ENCODE results near the gene RAB40C. TPM values are rescaled to one million over a fixed set of nuclear protein-coding genes. Genes with fewer than 3 reads are reported as not detected.

Gene RAB40C
- total and polyA plus RNA-seq, 8 donors = 17.6 to 101 (median 25.6) TPM

DNA sequence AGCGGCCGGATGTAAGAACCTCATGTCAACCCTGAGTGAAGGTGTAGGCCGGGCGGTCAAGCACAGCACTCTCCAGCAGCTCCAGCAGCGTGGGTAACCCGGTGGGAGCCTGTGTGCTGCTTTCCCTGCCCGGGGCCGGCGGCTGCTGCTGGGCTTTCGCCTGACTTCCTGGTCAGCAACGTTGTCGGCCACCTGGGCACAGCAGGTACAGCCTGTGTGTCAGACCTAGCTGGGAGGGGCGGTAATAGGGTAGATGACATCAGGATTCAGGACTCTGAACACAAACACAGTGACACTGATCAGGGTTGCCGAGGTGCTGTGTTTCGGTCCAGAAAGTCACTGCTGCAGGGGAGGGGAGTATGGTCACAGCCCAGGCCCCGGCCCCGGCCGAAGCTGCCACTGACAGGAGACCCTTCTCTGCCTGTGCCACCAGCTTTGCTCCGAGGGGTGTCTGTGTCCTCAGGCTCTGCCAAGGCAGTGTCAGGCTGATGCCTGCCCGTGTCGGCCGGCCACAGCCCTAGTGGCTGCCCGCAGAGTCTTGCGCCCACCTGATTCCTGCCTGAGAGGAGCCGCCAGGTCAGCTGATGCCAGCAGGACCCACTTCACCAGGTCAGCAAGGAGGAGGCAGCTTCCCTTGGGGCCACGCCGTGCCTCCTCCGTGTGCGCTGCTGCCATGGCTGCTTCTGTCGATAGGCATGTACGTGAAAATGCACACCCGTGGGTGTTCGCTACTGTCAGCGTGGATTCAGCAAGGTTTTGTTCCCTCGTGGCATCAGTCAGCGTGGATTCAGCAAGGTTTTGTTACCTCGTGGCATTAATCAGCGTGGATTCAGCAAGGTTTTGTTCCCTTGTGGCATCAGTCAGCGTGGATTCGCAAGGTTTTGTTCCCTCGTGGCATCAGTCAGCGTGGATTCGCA, 9.2 kb downstream of the RAB40C start:
- 88 to 95% (median 94%) methylated on average over 24 to 43 of the region's 43 CpGs for WGBS, 5 donors
- Histone ChIP-seq H3K4me3 (no peak overlapping the region), H3K36me3 (peaks cover 8 to 42% (median 33%) of the 10 kb centered on the region in 4 donors), H3K9me3 (no peaks in the 10 kb centered on the region), H3K27me3 (no peaks in the 10 kb centered on the region), H3K4me1 (peaks cover 6 to 30% (median 25%) of the 10 kb centered on the region in 4 donors), H3K27ac (peak overlapping the region in 2 of 5 donors; percentile 16 to 26)
- TF ChIP-seq CTCF (IDR thresholded peaks at IDR 0.05) (no peak), POLR2AphosphoS5 (IDR thresholded peaks at IDR 0.05) (no peak), EP300 (IDR thresholded peaks at IDR 0.05) (no peak), POLR2A (IDR thresholded peaks at IDR 0.05) (no peak)
- intact Hi-C loops (cut with DNase I; ENCODE audit: low total_unique reads) = no loop called here
- DNase-seq = peak in 1 of 2 donors; percentile 42

- DNase-seq = no peak
- Histone ChIP-seq H3K36me3 (peaks cover 8 to 42% (median 33%) of the 10 kb centered on the region in 4 donors), H3K9me3 (peaks cover 0 to 5% (median 0%) of the 10 kb centered on the region in 4 donors), H3K4me1 (peaks cover 0 to 13% (median 9%) of the 10 kb centered on the region in 4 donors), H3K27me3 (no peaks in the 10 kb centered on the region), H3K27ac (no peak overlapping the region), H3K4me3 (no peak overlapping the region)
- WGBS, 5 donors = 40 to 55% (median 50%) methylated on average over 7 of the region's 7 CpGs
- intact Hi-C loops (cut with DNase I; ENCODE audit: low total_unique reads) = no loop called here
- TF ChIP-seq EP300 (IDR thresholded peaks at IDR 0.05) (no peak), POLR2A (IDR thresholded peaks at IDR 0.05) (no peak), CTCF (IDR thresholded peaks at IDR 0.05) (no peak), POLR2AphosphoS5 (IDR thresholded peaks at IDR 0.05) (no peak)
These were observed 10.9 kb downstream of the RAB40C start for GRCh38 chr16:600781-601180.

GRCh38 chr16:603933-604332, 14.1 kb downstream of the RAB40C start:
- DNase-seq = no peak
- no peaks in the 10 kb centered on the region for H3K27me3 ChIP-seq
- no peak overlapping the region for H3K27ac ChIP-seq
- H3K4me3 ChIP-seq = no peak overlapping the region
- intact Hi-C loops (cut with DNase I; ENCODE audit: low total_unique reads) = no loop called here
- TF ChIP-seq EP300 (IDR thresholded peaks at IDR 0.05) = no peak
- no peak for TF ChIP-seq POLR2A (IDR thresholded peaks at IDR 0.05)
- no peak for TF ChIP-seq POLR2AphosphoS5 (IDR thresholded peaks at IDR 0.05)
- TF ChIP-seq CTCF (IDR thresholded peaks at IDR 0.05) = no peak
- H3K9me3 ChIP-seq = peaks cover 0 to 5% (median 0%) of the 10 kb centered on the region in 4 donors
- H3K36me3 ChIP-seq = peaks cover 3 to 21% (median 19%) of the 10 kb centered on the region in 4 donors
- 75 to 89% (median 85%) methylated on average over 5 of the region's 5 CpGs for WGBS, 5 donors
- H3K4me1 ChIP-seq = peaks cover 0 to 14% (median 6%) of the 10 kb centered on the region in 4 donors

DNA sequence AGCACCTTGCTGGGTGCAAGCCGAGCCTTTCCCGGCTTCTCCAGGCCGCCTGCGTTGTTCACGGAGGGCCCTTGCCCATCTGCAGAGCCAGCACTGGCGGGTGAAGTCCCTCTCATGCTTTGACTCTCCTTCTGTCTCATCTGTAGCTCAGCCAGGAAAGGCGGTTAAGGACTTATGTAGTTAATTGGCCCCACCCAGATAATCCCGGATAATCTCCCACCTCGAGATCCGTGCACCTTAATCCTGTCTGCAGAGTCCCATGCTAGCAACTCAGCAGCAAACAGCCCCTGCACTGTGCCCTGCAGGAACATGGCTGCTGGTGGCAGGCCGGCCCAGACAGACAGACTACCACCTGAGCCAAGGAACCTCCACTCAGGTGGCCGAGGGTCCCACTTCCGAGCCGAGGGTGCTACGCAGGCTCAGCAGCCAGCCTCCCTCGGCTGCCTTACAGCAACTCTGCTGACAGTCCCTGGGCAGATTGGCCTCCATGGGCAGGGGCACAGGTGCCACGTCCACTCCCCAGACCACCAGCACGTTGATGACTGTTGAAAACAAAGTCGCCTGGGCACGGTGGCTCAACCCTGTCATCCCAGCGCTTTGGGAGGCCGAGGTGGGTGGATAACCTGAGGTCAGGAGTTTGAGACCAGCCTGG, 16.9 kb downstream of the RAB40C start:
- 89 to 95% (median 94%) methylated on average over 19 to 22 of the region's 22 CpGs for WGBS, 5 donors
- Histone ChIP-seq H3K27me3 (no peaks in the 10 kb centered on the region), H3K36me3 (no peaks in the 10 kb centered on the region), H3K9me3 (peaks cover 0 to 5% (median 0%) of the 10 kb centered on the region in 4 donors), H3K4me3 (no peak overlapping the region), H3K4me1 (peaks cover 0 to 32% (median 22%) of the 10 kb centered on the region in 4 donors), H3K27ac (no peak overlapping the region)
- intact Hi-C loops (cut with DNase I; ENCODE audit: low total_unique reads) = no loop called here
- no peak for TF ChIP-seq POLR2A (IDR thresholded peaks at IDR 0.05)
- TF ChIP-seq POLR2AphosphoS5 (IDR thresholded peaks at IDR 0.05) = no peak
- TF ChIP-seq EP300 (IDR thresholded peaks at IDR 0.05) = no peak
- TF ChIP-seq CTCF (IDR thresholded peaks at IDR 0.05) = no peak
- DNase-seq = no peak
